BJ (cell line): ENCODE results near the gene C3orf52. TPM values are rescaled to one million over a fixed set of nuclear protein-coding genes. Genes with fewer than 3 reads are reported as not detected.

Experiments
- CTCF ChIA-PET: fragments of 350-600 bp; formaldehyde crosslinking; extraction: SDS; loops from one replicate; lab custom pipeline; 2021; ENCODE audit warnings: antibody characterized with exemption, inconsistent platforms; lab: Yijun Ruan, JAX
- POLR2A ChIA-PET: fragments of 300-600 bp; sonication (Branson Sonifier 250); formaldehyde crosslinking; extraction: SDS; loops from one replicate; lab custom pipeline; 2021; ENCODE audit warnings: antibody characterized with exemption; lab: Charles Lee
- DNase-seq: peaks from one replicate; pipeline ENCODE4 v3.0.0-alpha.2; 2011; ENCODE audit warnings: low read depth
- H3K27me3 ChIP-seq: 2 replicates; pipeline ENCODE4 v1.6.0; 2011; ENCODE audit warnings: low read length; ENCODE audit not compliant: control insufficient read depth, insufficient read depth
- H3K36me3 ChIP-seq: 2 replicates; pipeline ENCODE4 v1.5.1; 2011; ENCODE audit warnings: low read length; ENCODE audit not compliant: control insufficient read depth, insufficient read depth
- H3K4me3 ChIP-seq: 2 replicates; pipeline ENCODE4 v1.5.1; 2011; ENCODE audit warnings: low read depth, mild to moderate bottlenecking, control low read depth, low read length
- polyA plus RNA-seq: library from polyadenylated mRNA; depleted of rRNA; stranded (reverse); fragments of >200 nt; gene quantifications from 2 replicates; pipeline ENCODE4 v1.2.3, GENCODE V29; 2011
- TF ChIP-seq, protein P1 (sequence below): IDR thresholded peaks from 2 replicates; pipeline ENCODE4 v1.5.1; 2011; ENCODE audit warnings: low read depth, mild to moderate bottlenecking, control low read depth, inconsistent platforms, low read length, moderate library complexity; ENCODE audit not compliant: insufficient read depth

The C3orf52 gene
- polyA plus RNA-seq, 1 experiment: 4.5 TPM

DNA sequence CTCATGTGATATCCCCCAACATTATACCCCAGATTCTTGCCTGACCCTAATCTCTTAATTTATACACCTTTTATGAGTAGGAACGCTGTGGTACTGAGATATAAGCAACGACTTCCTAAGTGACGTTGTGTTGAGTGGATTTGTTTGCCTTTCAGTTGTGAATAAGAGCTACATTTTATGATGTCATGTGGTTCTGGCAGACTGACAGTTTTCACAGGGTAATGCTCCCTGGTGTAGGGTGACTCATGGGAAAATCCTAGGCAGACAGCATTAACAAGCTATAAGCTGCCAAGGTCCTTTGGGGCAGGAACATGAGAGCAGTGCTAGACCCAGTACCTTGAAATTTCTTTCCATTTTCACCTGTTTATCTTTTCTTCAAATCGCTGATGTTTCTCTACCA, 11.2 kb downstream of the C3orf52 start:
- DNase-seq: peak; percentile 98
- POLR2A ChIA-PET: no interaction called here
- H3K27me3 ChIP-seq: no peaks in the 10 kb centered on the region
- H3K4me3 ChIP-seq: no peak overlapping the region
- CTCF ChIA-PET: interaction anchor here (0.7 kb wide), 1 partner anchor 14 kb away, joined by 3 read pairs; no protein-coding TSS in a partner anchor
- H3K36me3 ChIP-seq: no peaks in the 10 kb centered on the region
- TF ChIP-seq, protein P1, sequence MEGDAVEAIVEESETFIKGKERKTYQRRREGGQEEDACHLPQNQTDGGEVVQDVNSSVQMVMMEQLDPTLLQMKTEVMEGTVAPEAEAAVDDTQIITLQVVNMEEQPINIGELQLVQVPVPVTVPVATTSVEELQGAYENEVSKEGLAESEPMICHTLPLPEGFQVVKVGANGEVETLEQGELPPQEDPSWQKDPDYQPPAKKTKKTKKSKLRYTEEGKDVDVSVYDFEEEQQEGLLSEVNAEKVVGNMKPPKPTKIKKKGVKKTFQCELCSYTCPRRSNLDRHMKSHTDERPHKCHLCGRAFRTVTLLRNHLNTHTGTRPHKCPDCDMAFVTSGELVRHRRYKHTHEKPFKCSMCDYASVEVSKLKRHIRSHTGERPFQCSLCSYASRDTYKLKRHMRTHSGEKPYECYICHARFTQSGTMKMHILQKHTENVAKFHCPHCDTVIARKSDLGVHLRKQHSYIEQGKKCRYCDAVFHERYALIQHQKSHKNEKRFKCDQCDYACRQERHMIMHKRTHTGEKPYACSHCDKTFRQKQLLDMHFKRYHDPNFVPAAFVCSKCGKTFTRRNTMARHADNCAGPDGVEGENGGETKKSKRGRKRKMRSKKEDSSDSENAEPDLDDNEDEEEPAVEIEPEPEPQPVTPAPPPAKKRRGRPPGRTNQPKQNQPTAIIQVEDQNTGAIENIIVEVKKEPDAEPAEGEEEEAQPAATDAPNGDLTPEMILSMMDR: no peak

DNA sequence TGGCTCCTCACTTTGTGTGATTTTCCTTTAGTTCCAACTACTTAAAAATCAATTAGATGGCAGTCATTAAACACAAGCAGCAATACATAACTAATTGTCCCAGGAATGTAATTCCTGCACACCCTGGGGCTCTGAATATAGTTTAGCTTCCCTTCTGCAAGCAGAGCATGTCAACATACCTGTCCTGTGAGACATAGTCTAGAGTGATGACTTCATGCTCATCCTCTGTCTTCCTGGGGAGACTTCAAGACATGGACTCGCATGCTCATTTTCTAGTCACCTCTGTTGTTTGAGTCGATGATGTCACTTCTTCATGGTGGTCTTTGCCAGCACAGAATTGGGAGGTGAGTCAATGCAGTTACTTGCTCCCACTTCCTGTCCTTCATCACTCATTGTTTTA, 15.7 kb downstream of the C3orf52 start:
- peak; percentile 66 for DNase-seq
- H3K36me3 ChIP-seq: 0 out of 2 replicates have a peak, but pooled peaks cover 1% of the 10 kb centered on the region
- H3K4me3 ChIP-seq: no peak overlapping the region
- ChIA-PET CTCF (interaction anchor here (4.0 kb wide), 1 partner anchor 9 kb away, joined by 21 read pairs; no protein-coding TSS in a partner anchor), POLR2A (no interaction called here)
- H3K27me3 ChIP-seq: no peaks in the 10 kb centered on the region
- TF ChIP-seq, protein P1: no peak

DNA sequence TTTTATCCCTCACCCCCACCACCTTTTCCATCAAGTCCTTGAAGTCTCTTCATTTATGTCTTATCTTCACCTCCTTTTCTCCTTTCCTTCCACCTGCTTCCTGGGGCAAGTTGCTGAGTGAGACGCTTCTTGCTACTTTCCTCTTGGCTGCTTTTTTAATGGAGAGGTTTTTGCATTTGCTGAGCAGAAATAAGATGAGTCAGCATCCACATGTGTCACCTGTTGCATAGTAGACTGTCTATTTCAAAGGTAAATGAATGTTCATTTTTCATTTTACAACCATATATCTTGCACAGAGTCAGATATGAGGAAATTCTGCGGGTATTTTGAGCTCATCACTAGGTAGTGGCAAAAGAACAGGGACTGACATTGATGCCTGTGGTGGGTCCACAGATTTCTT, 18.6 kb downstream of the C3orf52 start:
- POLR2A ChIA-PET: no interaction called here
- 0 out of 2 replicates have a peak, but pooled peaks cover 1% of the 10 kb centered on the region for H3K36me3 ChIP-seq
- CTCF ChIA-PET: interaction anchor here (1.2 kb wide), 1 partner anchor 17 kb away, joined by 3 read pairs; no protein-coding TSS in a partner anchor
- no peak for DNase-seq
- TF ChIP-seq, protein P1: no peak
- no peak overlapping the region for H3K4me3 ChIP-seq
- no peaks in the 10 kb centered on the region for H3K27me3 ChIP-seq

DNA sequence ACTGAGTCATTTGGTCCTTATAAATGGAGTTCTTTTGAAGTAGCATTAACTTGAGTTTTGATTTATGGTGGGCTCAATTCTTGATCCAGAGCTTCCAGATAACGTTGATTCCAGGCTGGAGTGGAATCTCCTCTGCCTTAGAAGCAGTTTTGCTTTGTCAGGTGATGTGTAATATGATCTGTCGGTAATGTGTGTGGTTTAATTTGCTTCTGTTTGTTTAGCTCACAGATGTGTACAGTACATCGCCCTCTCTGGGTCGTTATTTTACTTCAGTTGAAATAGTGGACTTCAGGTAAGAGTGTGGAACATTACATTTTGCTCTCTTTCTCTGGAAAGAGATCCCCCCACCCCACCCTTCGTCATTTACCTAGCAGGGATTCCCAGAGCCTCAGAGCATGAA, 23.1 kb downstream of the C3orf52 start:
- ChIA-PET POLR2A (no interaction called here), CTCF (interaction anchor here (0.8 kb wide), 1 partner anchor 16 kb away, joined by 3 read pairs; no protein-coding TSS in a partner anchor)
- H3K27me3 ChIP-seq: no peaks in the 10 kb centered on the region
- DNase-seq: no peak
- TF ChIP-seq, protein P1: no peak
- H3K4me3 ChIP-seq: no peak overlapping the region
- 0 out of 2 replicates have a peak, but pooled peaks cover 1% of the 10 kb centered on the region for H3K36me3 ChIP-seq

DNA sequence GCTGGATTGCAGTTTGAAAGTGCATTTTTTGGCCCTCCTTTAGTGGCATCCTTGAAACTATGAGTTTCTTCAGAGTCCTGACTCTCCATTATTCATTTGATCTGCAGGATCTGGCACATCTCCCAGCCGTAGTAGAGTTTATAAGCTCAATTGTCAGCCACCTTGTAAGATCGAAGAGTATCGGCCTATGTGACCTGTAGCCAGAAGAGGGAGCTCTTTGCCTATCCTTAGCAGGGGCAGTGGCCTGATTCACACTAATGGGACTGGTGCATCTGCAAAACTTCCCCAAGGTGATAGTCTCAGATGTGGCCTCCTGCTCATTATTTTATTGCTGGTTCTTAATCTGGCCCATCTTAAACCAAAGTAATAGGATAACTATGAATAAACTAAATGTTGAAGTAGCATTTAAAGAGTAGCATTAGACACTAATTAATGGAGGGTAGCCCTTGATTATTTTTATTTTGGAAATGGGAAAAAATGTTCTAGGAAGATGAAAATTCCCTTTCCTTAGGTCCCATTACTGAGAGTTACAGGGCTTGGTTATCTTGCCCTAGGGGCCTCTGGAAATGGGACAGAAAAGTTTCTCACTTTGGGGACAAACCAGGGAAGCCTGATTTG, 25.7 kb downstream of the C3orf52 start:
- CTCF ChIA-PET: interaction anchor here (0.7 to 2.3 kb wide), 24 partner anchors 11 to 421 kb away, joined by 3 to 21 read pairs (median 4); partner anchors contain the start of genes CD200 and SLC9C1
- no peak overlapping the region for H3K4me3 ChIP-seq
- TF ChIP-seq, protein P1: peak; percentile 89
- POLR2A ChIA-PET: no interaction called here
- H3K27me3 ChIP-seq: no peaks in the 10 kb centered on the region
- H3K36me3 ChIP-seq: peaks cover 4% of the 10 kb centered on the region; the same call in 1 of the 2 replicates
- DNase-seq: no peak
